ENCODE data around the gene SPR. TPM values are rescaled to one million over a fixed set of nuclear protein-coding genes. Genes with fewer than 3 reads are reported as not detected.

The SPR gene
- total and polyA plus RNA-seq, 2 of the 13 experiments (the other 11 are each of a cell fraction or from before 2014, with no cell fraction given) = 34.0 to 96.0 TPM

DNA sequence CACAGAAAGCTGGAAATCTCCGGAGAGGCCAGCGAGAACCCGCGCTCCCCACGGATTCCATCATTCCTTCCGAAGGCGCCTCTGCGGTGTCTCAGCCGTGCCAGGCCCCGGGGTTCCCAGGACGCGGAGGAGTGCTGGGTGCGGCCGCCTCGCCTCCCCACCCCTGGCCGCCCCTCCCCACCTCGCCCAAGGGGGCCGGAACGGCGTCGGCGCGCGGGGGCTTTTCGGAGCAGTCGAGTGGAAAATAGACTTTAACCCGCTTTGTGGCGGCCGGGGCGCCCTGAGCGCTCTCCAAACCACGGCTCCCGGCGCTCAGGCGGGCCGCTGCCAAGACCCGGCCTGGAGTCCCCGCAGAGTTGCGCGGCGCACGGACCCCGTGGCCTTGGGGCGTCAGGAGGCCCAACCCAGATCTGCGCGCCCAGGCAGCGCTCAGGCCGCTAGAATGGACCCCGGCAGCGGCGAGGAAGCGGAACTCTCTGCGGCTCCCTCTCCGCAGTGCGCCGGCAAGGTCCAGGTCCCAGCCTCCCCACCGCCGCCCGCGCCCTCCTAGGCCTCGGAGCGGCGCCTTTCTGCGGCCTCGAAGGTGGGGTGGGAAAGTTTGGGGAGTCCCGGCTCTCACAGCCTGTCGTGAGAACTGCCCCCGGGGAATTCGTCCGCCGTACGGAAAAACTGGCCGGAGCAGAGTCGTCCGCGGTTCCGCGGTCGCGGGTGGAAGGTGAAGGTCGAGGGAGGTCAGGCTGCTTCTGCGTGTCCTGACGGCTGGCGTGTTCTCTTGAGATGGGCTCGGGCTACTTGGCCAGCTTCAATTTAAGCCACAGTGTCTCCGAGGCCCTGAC, 28.9 kb downstream of the SPR start (continued):
- TF ChIP-seq, protein P1, sequence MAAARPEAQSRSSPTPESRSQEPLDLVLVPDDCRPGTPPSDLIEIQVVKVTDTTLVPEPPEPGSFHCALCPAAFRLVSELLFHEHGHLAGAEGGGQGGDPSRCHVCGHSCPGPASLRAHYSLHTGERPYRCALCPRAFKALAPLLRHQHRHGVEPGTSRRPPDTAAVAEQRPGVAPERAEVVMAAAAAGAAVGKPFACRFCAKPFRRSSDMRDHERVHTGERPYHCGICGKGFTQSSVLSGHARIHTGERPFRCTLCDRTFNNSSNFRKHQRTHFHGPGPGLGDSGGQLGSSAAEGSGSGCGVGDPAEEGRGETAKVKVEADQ (CRISPR knock-in tag; IDR thresholded peaks at IDR 0.05; ENCODE audit: borderline replicate concordance) = 0 out of 2 replicates have a peak, but pooled peaks have one; percentile 4
- TF ChIP-seq, protein P2, sequence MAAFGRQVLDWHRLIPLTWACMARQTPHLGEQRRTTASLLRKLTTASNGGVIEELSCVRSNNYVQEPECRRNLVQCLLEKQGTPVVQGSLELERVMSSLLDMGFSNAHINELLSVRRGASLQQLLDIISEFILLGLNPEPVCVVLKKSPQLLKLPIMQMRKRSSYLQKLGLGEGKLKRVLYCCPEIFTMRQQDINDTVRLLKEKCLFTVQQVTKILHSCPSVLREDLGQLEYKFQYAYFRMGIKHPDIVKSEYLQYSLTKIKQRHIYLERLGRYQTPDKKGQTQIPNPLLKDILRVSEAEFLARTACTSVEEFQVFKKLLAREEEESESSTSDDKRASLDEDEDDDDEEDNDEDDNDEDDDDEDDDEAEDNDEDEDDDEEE (CRISPR knock-in tag; IDR thresholded peaks at IDR 0.05) = no peak
- peak; percentile 86 for TF ChIP-seq HNF4G (IDR thresholded peaks at IDR 0.05; ENCODE audit: borderline replicate concordance, low read depth, low read length)
- TF ChIP-seq HNF4G (CRISPR knock-in tag; IDR thresholded peaks at IDR 0.05; ENCODE audit: borderline replicate concordance, low read depth) = no peak; the same call in 1 of the 2 replicates
- TF ChIP-seq, protein P3, sequence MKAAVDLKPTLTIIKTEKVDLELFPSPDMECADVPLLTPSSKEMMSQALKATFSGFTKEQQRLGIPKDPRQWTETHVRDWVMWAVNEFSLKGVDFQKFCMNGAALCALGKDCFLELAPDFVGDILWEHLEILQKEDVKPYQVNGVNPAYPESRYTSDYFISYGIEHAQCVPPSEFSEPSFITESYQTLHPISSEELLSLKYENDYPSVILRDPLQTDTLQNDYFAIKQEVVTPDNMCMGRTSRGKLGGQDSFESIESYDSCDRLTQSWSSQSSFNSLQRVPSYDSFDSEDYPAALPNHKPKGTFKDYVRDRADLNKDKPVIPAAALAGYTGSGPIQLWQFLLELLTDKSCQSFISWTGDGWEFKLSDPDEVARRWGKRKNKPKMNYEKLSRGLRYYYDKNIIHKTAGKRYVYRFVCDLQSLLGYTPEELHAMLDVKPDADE (CRISPR knock-in tag; IDR thresholded peaks at IDR 0.05) = no peak
- peak; percentile 75; the same call in 1 of the 2 replicates for TF ChIP-seq ZSCAN9 (CRISPR knock-in tag; IDR thresholded peaks at IDR 0.05; ENCODE audit: borderline replicate concordance)
- no peak for TF ChIP-seq CBX5 (CRISPR knock-in tag; IDR thresholded peaks at IDR 0.05; ENCODE audit: borderline replicate concordance)
- no peak for TF ChIP-seq ONECUT2 (CRISPR knock-in tag; IDR thresholded peaks at IDR 0.05)
- TF ChIP-seq PRPF4 (IDR thresholded peaks at IDR 0.05; ENCODE audit: low read depth, low read length, poor library complexity, severe bottlenecking) = no peak
- TF ChIP-seq, protein P4, sequence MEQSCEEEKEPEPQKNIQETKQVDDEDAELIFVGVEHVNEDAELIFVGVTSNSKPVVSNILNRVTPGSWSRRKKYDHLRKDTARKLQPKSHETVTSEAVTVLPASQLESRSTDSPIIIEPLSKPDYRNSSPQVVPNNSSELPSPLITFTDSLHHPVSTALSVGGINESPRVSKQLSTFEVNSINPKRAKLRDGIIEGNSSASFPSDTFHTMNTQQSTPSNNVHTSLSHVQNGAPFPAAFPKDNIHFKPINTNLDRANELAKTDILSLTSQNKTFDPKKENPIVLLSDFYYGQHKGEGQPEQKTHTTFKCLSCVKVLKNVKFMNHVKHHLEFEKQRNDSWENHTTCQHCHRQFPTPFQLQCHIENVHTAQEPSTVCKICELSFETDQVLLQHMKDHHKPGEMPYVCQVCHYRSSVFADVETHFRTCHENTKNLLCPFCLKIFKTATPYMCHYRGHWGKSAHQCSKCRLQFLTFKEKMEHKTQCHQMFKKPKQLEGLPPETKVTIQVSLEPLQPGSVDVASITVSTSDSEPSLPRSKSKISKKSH (CRISPR knock-in tag; IDR thresholded peaks at IDR 0.05; ENCODE audit: borderline replicate concordance) = no peak
- TF ChIP-seq, protein P5, sequence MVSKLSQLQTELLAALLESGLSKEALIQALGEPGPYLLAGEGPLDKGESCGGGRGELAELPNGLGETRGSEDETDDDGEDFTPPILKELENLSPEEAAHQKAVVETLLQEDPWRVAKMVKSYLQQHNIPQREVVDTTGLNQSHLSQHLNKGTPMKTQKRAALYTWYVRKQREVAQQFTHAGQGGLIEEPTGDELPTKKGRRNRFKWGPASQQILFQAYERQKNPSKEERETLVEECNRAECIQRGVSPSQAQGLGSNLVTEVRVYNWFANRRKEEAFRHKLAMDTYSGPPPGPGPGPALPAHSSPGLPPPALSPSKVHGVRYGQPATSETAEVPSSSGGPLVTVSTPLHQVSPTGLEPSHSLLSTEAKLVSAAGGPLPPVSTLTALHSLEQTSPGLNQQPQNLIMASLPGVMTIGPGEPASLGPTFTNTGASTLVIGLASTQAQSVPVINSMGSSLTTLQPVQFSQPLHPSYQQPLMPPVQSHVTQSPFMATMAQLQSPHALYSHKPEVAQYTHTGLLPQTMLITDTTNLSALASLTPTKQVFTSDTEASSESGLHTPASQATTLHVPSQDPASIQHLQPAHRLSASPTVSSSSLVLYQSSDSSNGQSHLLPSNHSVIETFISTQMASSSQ (IDR thresholded peaks at IDR 0.05; ENCODE audit: low read depth) = no peak
- TF ChIP-seq, protein P5 (CRISPR knock-in tag; IDR thresholded peaks at IDR 0.05; ENCODE audit: borderline replicate concordance) = peak; percentile 61
- 0 out of 2 replicates have a peak, but pooled peaks have one; percentile 49 for TF ChIP-seq ZNF160 (CRISPR knock-in tag; IDR thresholded peaks at IDR 0.05)
- peak; percentile 37; the same call in 1 of the 2 replicates for TF ChIP-seq NKX3-1 (CRISPR knock-in tag; IDR thresholded peaks at IDR 0.05)
- no peak for TF ChIP-seq ZNF382 (CRISPR knock-in tag; IDR thresholded peaks at IDR 0.05; ENCODE audit: borderline replicate concordance)
- TF ChIP-seq SRSF4 (IDR thresholded peaks at IDR 0.05; ENCODE audit: low read depth, low read length, poor library complexity, severe bottlenecking) = peak; percentile 94
- TF ChIP-seq, protein P6, sequence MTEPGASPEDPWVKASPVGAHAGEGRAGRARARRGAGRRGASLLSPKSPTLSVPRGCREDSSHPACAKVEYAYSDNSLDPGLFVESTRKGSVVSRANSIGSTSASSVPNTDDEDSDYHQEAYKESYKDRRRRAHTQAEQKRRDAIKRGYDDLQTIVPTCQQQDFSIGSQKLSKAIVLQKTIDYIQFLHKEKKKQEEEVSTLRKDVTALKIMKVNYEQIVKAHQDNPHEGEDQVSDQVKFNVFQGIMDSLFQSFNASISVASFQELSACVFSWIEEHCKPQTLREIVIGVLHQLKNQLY (CRISPR knock-in tag; IDR thresholded peaks at IDR 0.05) = no peak
- TF ChIP-seq REXO4 (CRISPR knock-in tag; IDR thresholded peaks at IDR 0.05; ENCODE audit: borderline replicate concordance) = no peak
- TF ChIP-seq PPARG (CRISPR knock-in tag; conservative IDR thresholded peaks at IDR 0.05) = 0 out of 2 replicates have a peak, but pooled peaks have one; percentile 10
